WTC11 (cell line): Measurements from ENCODE around the gene ROPN1. TPM values are rescaled to one million over a fixed set of nuclear protein-coding genes. Genes with fewer than 3 reads are reported as not detected.

ENCODE experiments used
- ATAC-seq: fragments of 200-7000 bp; cut with Tn5 transposase; 2 replicates; pipeline ENCODE4 v1.10.0; 2021; ENCODE audit warnings: mild to moderate bottlenecking, moderate library complexity
- CTCF ChIA-PET: fragments of 300-600 bp; sonication (Branson Sonifier 250); formaldehyde crosslinking; loops from one replicate; lab custom pipeline; 2021; ENCODE audit warnings: antibody characterized with exemption; lab: Charles Lee
- POLR2A ChIA-PET: fragments of 350-600 bp; sonication (Branson Sonifier 250); formaldehyde crosslinking; loops from one replicate; lab custom pipeline; 2021; ENCODE audit warnings: antibody characterized with exemption; lab: Charles Lee
- DNase-seq: peaks from one replicate; pipeline ENCODE4 v3.0.0; 2021; ENCODE audit warnings: low spot score
- H3K27ac Mint-ChIP-seq: 2 replicates; pipeline ENCODE4 v1.8.0; 2021; ENCODE audit warnings: mixed read lengths
- H3K27me3 Mint-ChIP-seq: 2 replicates; pipeline ENCODE4 v1.8.0; 2021; ENCODE audit warnings: low read depth, mild to moderate bottlenecking, moderate library complexity, mixed read lengths
- H3K36me3 Mint-ChIP-seq: 2 replicates; pipeline ENCODE4 v1.8.0; 2021; ENCODE audit warnings: mixed read lengths
- H3K4me1 Mint-ChIP-seq: 2 replicates; pipeline ENCODE4 v1.8.0; 2022; ENCODE audit warnings: mixed read lengths
- H3K4me3 Mint-ChIP-seq: 2 replicates; pipeline ENCODE4 v1.8.0; 2021; ENCODE audit warnings: mild to moderate bottlenecking, moderate library complexity, mixed read lengths
- H3K9me3 Mint-ChIP-seq: 2 replicates; pipeline ENCODE4 v1.8.0; 2021; ENCODE audit warnings: mixed read lengths
- ETV6 ChIP-seq: sonication (generic); formaldehyde crosslinking; IDR thresholded peaks from 2 replicates; pipeline ENCODE4 v1.8.1; 2022; ENCODE audit warnings: mild to moderate bottlenecking, missing genetic modification reagents
- GRHL2 ChIP-seq: fragments of 250-450 bp; sonication (Bioruptor Pico); IDR thresholded peaks from 2 replicates; pipeline ENCODE4 v1.8.0; 2022; ENCODE audit warnings: mild to moderate bottlenecking, moderate library complexity; ENCODE audit not compliant: insufficient replicate concordance, severe bottlenecking
- JAZF1 ChIP-seq: fragments of 250-450 bp; sonication (Bioruptor Pico); IDR thresholded peaks from 2 replicates; pipeline ENCODE4 v1.9.0; 2021; ENCODE audit warnings: moderate library complexity, mild to moderate bottlenecking, inconsistent platforms
- NFYB ChIP-seq: sonication (generic); formaldehyde crosslinking; conservative IDR thresholded peaks from 2 replicates; pipeline ENCODE4 v1.8.0; 2022; ENCODE audit warnings: low read depth, missing genetic modification reagents
- NR1H2 ChIP-seq: sonication (generic); formaldehyde crosslinking; IDR thresholded peaks from 2 replicates; pipeline ENCODE4 v1.9.0; 2021; ENCODE audit warnings: mild to moderate bottlenecking, moderate library complexity, missing genetic modification reagents
- PRRX2 ChIP-seq: fragments of 250-450 bp; sonication (Bioruptor Pico); IDR thresholded peaks from 2 replicates; pipeline ENCODE4 v1.8.0; 2021; ENCODE audit warnings: mild to moderate bottlenecking
- RELA ChIP-seq: sonication (generic); formaldehyde crosslinking; IDR thresholded peaks from 2 replicates; pipeline ENCODE4 v1.8.1; 2022; ENCODE audit warnings: missing genetic modification reagents, mild to moderate bottlenecking, borderline replicate concordance
- STAT6 ChIP-seq: sonication (generic); formaldehyde crosslinking; conservative IDR thresholded peaks from 2 replicates; pipeline ENCODE4 v1.8.1; 2023; ENCODE audit warnings: mild to moderate bottlenecking, low read depth, missing genetic modification reagents, moderate library complexity
- TP53 ChIP-seq: sonication (generic); formaldehyde crosslinking; IDR thresholded peaks from 2 replicates; pipeline ENCODE4 v1.8.1; 2023; ENCODE audit warnings: mild to moderate bottlenecking, missing genetic modification reagents
- ZBTB21 ChIP-seq: sonication (generic); formaldehyde crosslinking; IDR thresholded peaks from 2 replicates; pipeline ENCODE4 v1.8.1; 2023; ENCODE audit warnings: mild to moderate bottlenecking, missing genetic modification reagents, borderline replicate concordance
- ZNF219 ChIP-seq: sonication (generic); formaldehyde crosslinking; IDR thresholded peaks from 2 replicates; pipeline ENCODE4 v1.8.0; 2023; ENCODE audit warnings: missing genetic modification reagents, mild to moderate bottlenecking, borderline replicate concordance
- ZNF396 ChIP-seq: fragments of 250-450 bp; sonication (Bioruptor Pico); IDR thresholded peaks from 2 replicates; pipeline ENCODE4 v1.8.0; 2021; ENCODE audit warnings: mild to moderate bottlenecking, moderate library complexity, borderline replicate concordance
- ZNF425 ChIP-seq: fragments of 250-450 bp; sonication (Bioruptor Pico); conservative IDR thresholded peaks from 2 replicates; pipeline ENCODE4 v1.9.0; 2021; ENCODE audit warnings: mild to moderate bottlenecking
- ZNF532 ChIP-seq: fragments of 250-450 bp; sonication (Bioruptor Pico); IDR thresholded peaks from 2 replicates; pipeline ENCODE4 v1.9.0; 2021; ENCODE audit warnings: mild to moderate bottlenecking, borderline replicate concordance
- total RNA-seq: library from RNA; stranded (reverse); gene quantifications from 3 replicates; pipeline ENCODE4 v1.2.3, GENCODE V29; 2021
- TF ChIP-seq, protein P1 (sequence below): fragments of 200-600 bp; IDR thresholded peaks from 2 replicates; pipeline ENCODE4 v1.8.0; 2022; ENCODE audit warnings: antibody characterized with exemption
- TF ChIP-seq, protein P2 (sequence below): fragments of 250-450 bp; sonication (Bioruptor Pico); IDR thresholded peaks from 2 replicates; pipeline ENCODE4 v1.9.0; 2021; ENCODE audit warnings: moderate library complexity, mild to moderate bottlenecking, inconsistent platforms, borderline replicate concordance
- TF ChIP-seq, protein P3 (sequence below): sonication (generic); formaldehyde crosslinking; IDR thresholded peaks from 2 replicates; pipeline ENCODE4 v1.8.1; 2022; ENCODE audit warnings: low read depth, missing genetic modification reagents, borderline replicate concordance

The ROPN1 gene
- total RNA-seq, 1 experiment from 2014 or later = not detected

DNA sequence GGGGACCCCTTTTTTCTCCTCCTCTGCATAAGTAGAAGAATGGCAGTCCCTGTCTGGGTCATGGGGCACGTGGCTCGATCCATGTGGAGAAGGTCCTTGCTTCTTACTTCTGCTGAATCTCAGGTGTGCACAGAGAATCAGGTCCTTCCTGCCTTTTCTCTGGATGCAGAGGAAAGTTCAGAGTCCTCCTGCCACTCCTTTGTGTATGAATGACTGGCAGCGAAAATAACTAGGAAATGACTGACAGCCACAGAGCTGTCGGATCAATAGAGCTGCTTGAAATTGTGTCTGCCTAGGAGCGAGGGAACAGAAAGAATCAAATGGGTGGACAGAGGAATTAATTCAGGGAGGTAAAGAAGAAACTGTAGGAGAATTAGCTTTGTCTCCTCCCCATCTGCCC, 49.6 kb upstream of the ROPN1 start (continued):
- no peak for TF ChIP-seq ZNF532
- no peak for TF ChIP-seq JAZF1 (CRISPR knock-in tag)
- TF ChIP-seq, protein P1, sequence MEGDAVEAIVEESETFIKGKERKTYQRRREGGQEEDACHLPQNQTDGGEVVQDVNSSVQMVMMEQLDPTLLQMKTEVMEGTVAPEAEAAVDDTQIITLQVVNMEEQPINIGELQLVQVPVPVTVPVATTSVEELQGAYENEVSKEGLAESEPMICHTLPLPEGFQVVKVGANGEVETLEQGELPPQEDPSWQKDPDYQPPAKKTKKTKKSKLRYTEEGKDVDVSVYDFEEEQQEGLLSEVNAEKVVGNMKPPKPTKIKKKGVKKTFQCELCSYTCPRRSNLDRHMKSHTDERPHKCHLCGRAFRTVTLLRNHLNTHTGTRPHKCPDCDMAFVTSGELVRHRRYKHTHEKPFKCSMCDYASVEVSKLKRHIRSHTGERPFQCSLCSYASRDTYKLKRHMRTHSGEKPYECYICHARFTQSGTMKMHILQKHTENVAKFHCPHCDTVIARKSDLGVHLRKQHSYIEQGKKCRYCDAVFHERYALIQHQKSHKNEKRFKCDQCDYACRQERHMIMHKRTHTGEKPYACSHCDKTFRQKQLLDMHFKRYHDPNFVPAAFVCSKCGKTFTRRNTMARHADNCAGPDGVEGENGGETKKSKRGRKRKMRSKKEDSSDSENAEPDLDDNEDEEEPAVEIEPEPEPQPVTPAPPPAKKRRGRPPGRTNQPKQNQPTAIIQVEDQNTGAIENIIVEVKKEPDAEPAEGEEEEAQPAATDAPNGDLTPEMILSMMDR = no peak
- TF ChIP-seq ZNF396 (CRISPR knock-in tag) = no peak

GRCh38 chr3:124037326-124037725, 45.4 kb upstream of the ROPN1 start:
- H3K27ac Mint-ChIP-seq = no peak overlapping the region
- no peak overlapping the region for H3K4me3 Mint-ChIP-seq
- no peaks in the 10 kb centered on the region for H3K36me3 Mint-ChIP-seq
- H3K9me3 Mint-ChIP-seq = no peaks in the 10 kb centered on the region; the same call in 1 of the 2 replicates
- DNase-seq (no peak), ATAC-seq (no peak)
- H3K4me1 Mint-ChIP-seq = peaks cover 10% of the 10 kb centered on the region
- peaks cover 6% of the 10 kb centered on the region for H3K27me3 Mint-ChIP-seq
- CTCF ChIA-PET = no interaction called here
- POLR2A ChIA-PET = no interaction called here
- TF ChIP-seq NFYB (CRISPR knock-in tag) (no peak), TP53 (CRISPR knock-in tag) (no peak), STAT6 (CRISPR knock-in tag) (no peak), ZNF532 (no peak), NR1H2 (CRISPR knock-in tag) (no peak), GRHL2 (no peak), ZNF425 (CRISPR knock-in tag) (no peak), ZNF219 (CRISPR knock-in tag) (no peak), ZBTB21 (no peak), RELA (CRISPR knock-in tag) (no peak), PRRX2 (CRISPR knock-in tag) (no peak), ETV6 (CRISPR knock-in tag) (no peak)
- TF ChIP-seq, protein P2, sequence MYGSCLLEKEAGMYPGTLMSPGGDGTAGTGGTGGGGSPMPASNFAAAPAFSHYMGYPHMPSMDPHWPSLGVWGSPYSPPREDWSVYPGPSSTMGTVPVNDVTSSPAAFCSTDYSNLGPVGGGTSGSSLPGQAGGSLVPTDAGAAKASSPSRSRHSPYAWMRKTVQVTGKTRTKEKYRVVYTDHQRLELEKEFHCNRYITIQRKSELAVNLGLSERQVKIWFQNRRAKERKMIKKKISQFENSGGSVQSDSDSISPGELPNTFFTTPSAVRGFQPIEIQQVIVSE (CRISPR knock-in tag) = no peak
- TF ChIP-seq, protein P3, sequence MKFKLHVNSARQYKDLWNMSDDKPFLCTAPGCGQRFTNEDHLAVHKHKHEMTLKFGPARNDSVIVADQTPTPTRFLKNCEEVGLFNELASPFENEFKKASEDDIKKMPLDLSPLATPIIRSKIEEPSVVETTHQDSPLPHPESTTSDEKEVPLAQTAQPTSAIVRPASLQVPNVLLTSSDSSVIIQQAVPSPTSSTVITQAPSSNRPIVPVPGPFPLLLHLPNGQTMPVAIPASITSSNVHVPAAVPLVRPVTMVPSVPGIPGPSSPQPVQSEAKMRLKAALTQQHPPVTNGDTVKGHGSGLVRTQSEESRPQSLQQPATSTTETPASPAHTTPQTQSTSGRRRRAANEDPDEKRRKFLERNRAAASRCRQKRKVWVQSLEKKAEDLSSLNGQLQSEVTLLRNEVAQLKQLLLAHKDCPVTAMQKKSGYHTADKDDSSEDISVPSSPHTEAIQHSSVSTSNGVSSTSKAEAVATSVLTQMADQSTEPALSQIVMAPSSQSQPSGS = no peak
